Measurements from ENCODE around the gene CEP78.

The CEP78 gene

GRCh38 chr9:78210841-78211301 is 25.0 kb upstream of the CEP78 start:
- Histone ChIP-seq H3K9ac (ENCODE audit: low read depth, low read length, poor library complexity) (no peak overlapping the region), H2AFZ (ENCODE audit: low read length) (no peak overlapping the region), H2BK12ac (ENCODE audit: low read length) (no peak overlapping the region), H2AK5ac (ENCODE audit: low read depth, low read length) (no peak overlapping the region), H3K9me3 (replicated peaks in 1 of 2; ENCODE audit: control insufficient read depth in 2 of 2, insufficient read depth in 1 of 2, low read depth in 1 of 2, low read length in 2 of 2) (no peaks in the 10 kb centered on the region), H3K4ac (ENCODE audit: low read length) (no peak overlapping the region), H3K36me3 (replicated peaks in 1 of 2; ENCODE audit: control insufficient read depth in 2 of 2, insufficient read depth in 2 of 2, low read length in 2 of 2) (no peaks in the 10 kb centered on the region), H2BK5ac (ENCODE audit: low read length) (no peak overlapping the region), H3K4me3 (ENCODE audit: low read length in 2 of 2) (no peak overlapping the region), H3K79me1 (ENCODE audit: low read depth, low read length) (no peaks in the 10 kb centered on the region), H3K18ac (ENCODE audit: low read length) (no peak overlapping the region), H2BK15ac (ENCODE audit: low read length) (no peak overlapping the region), H4K91ac (ENCODE audit: low read depth, low read length, poor library complexity) (no peak overlapping the region), H3K4me1 (ENCODE audit: control insufficient read depth in 2 of 2, insufficient read depth in 1 of 2, low read depth in 1 of 2, low read length in 2 of 2) (peaks cover 0 to 3% of the 10 kb centered on the region in 2 donors), H4K8ac (ENCODE audit: low read depth, low read length) (no peak overlapping the region), H2BK120ac (ENCODE audit: low read depth, low read length) (no peak overlapping the region), H3K4me2 (ENCODE audit: insufficient read depth, low read length, poor library complexity, severe bottlenecking) (no peak overlapping the region), H3K23ac (ENCODE audit: low read depth, low read length, poor library complexity) (no peak overlapping the region), H3K14ac (ENCODE audit: low read length) (no peak overlapping the region), H3K27me3 (ENCODE audit: control insufficient read depth in 3 of 3, insufficient read depth in 3 of 3, low read depth in 1 of 3, low read length in 3 of 3) (no peaks in the 10 kb centered on the region), H3K27ac (replicated peaks; ENCODE audit: low read length) (no peak overlapping the region)
- no CpG with 5 or more reads among the region's 4 CpGs for WGBS, 2 donors (ENCODE audit: extremely low coverage in 2 of 2, insufficient read length in 2 of 2, insufficient replicate concordance in 1 of 2)
- no peak for DNase-seq (ENCODE audit: low spot score)

- Histone ChIP-seq H2BK120ac (ENCODE audit: low read depth, low read length) (no peak overlapping the region), H3K4me2 (ENCODE audit: insufficient read depth, low read length, poor library complexity, severe bottlenecking) (no peak overlapping the region), H4K91ac (ENCODE audit: low read depth, low read length, poor library complexity) (no peak overlapping the region), H2BK15ac (ENCODE audit: low read length) (no peak overlapping the region), H3K14ac (ENCODE audit: low read length) (no peak overlapping the region), H3K9ac (ENCODE audit: low read depth, low read length, poor library complexity) (no peak overlapping the region), H3K4ac (ENCODE audit: low read length) (no peak overlapping the region), H3K9me3 (replicated peaks in 1 of 2; ENCODE audit: control insufficient read depth in 2 of 2, insufficient read depth in 1 of 2, low read depth in 1 of 2, low read length in 2 of 2) (no peaks in the 10 kb centered on the region), H3K18ac (ENCODE audit: low read length) (no peak overlapping the region), H3K4me1 (ENCODE audit: control insufficient read depth in 2 of 2, insufficient read depth in 1 of 2, low read depth in 1 of 2, low read length in 2 of 2) (peaks cover 0 to 3% of the 10 kb centered on the region in 2 donors), H3K4me3 (ENCODE audit: low read length in 2 of 2) (no peak overlapping the region), H2AFZ (ENCODE audit: low read length) (no peak overlapping the region), H3K27me3 (ENCODE audit: control insufficient read depth in 3 of 3, insufficient read depth in 3 of 3, low read depth in 1 of 3, low read length in 3 of 3) (no peaks in the 10 kb centered on the region), H3K23ac (ENCODE audit: low read depth, low read length, poor library complexity) (no peak overlapping the region), H2BK12ac (ENCODE audit: low read length) (no peak overlapping the region), H4K8ac (ENCODE audit: low read depth, low read length) (no peak overlapping the region), H3K79me1 (ENCODE audit: low read depth, low read length) (no peaks in the 10 kb centered on the region), H2BK5ac (ENCODE audit: low read length) (no peak overlapping the region), H3K27ac (replicated peaks; ENCODE audit: low read length) (no peak overlapping the region), H3K36me3 (replicated peaks in 1 of 2; ENCODE audit: control insufficient read depth in 2 of 2, insufficient read depth in 2 of 2, low read length in 2 of 2) (no peaks in the 10 kb centered on the region), H2AK5ac (ENCODE audit: low read depth, low read length) (no peak overlapping the region)
- DNase-seq (ENCODE audit: low spot score): no peak
These were observed 23.0 kb upstream of the CEP78 start for GRCh38 chr9:78212868-78213267.

GRCh38 chr9:78213712-78214111 is 22.2 kb upstream of the CEP78 start:
- no peak overlapping the region for H4K8ac ChIP-seq (ENCODE audit: low read depth, low read length)
- H3K23ac ChIP-seq (ENCODE audit: low read depth, low read length, poor library complexity): no peak overlapping the region
- H2AK5ac ChIP-seq (ENCODE audit: low read depth, low read length): no peak overlapping the region
- H2BK12ac ChIP-seq (ENCODE audit: low read length): no peak overlapping the region
- H3K4me3 ChIP-seq (ENCODE audit: low read length in 2 of 2): no peak overlapping the region
- no peaks in the 10 kb centered on the region for H3K79me1 ChIP-seq (ENCODE audit: low read depth, low read length)
- no peak overlapping the region for H3K4ac ChIP-seq (ENCODE audit: low read length)
- no peak overlapping the region for H2BK15ac ChIP-seq (ENCODE audit: low read length)
- H3K27me3 ChIP-seq (ENCODE audit: control insufficient read depth in 3 of 3, insufficient read depth in 3 of 3, low read depth in 1 of 3, low read length in 3 of 3): no peaks in the 10 kb centered on the region
- peaks cover 0 to 3% of the 10 kb centered on the region in 2 donors for H3K4me1 ChIP-seq (ENCODE audit: control insufficient read depth in 2 of 2, insufficient read depth in 1 of 2, low read depth in 1 of 2, low read length in 2 of 2)
- H2BK120ac ChIP-seq (ENCODE audit: low read depth, low read length): no peak overlapping the region
- no peak overlapping the region for H2BK5ac ChIP-seq (ENCODE audit: low read length)
- no CpG with 5 or more reads among the region's 4 CpGs for WGBS, 2 donors (ENCODE audit: extremely low coverage in 2 of 2, insufficient read length in 2 of 2, insufficient replicate concordance in 1 of 2)
- no peak overlapping the region for H3K14ac ChIP-seq (ENCODE audit: low read length)
- peak overlapping the region; percentile 80 for H2AFZ ChIP-seq (ENCODE audit: low read length)
- no peak overlapping the region for H3K18ac ChIP-seq (ENCODE audit: low read length)
- no peak for DNase-seq (ENCODE audit: low spot score)
- H3K4me2 ChIP-seq (ENCODE audit: insufficient read depth, low read length, poor library complexity, severe bottlenecking): no peak overlapping the region
- H3K27ac ChIP-seq (replicated peaks; ENCODE audit: low read length): no peak overlapping the region
- H3K9ac ChIP-seq (ENCODE audit: low read depth, low read length, poor library complexity): no peak overlapping the region
- H3K9me3 ChIP-seq (replicated peaks in 1 of 2; ENCODE audit: control insufficient read depth in 2 of 2, insufficient read depth in 1 of 2, low read depth in 1 of 2, low read length in 2 of 2): no peaks in the 10 kb centered on the region
- no peak overlapping the region for H4K91ac ChIP-seq (ENCODE audit: low read depth, low read length, poor library complexity)
- H3K36me3 ChIP-seq (replicated peaks in 1 of 2; ENCODE audit: control insufficient read depth in 2 of 2, insufficient read depth in 2 of 2, low read length in 2 of 2): no peaks in the 10 kb centered on the region

- Histone ChIP-seq H2AK5ac (ENCODE audit: low read depth, low read length) (no peak overlapping the region), H2BK5ac (ENCODE audit: low read length) (no peak overlapping the region), H4K8ac (ENCODE audit: low read depth, low read length) (no peak overlapping the region)
These were observed 21.4 kb upstream of the CEP78 start for GRCh38 chr9:78214492-78214891.

More at GRCh38 chr9:78214492-78214891, 21.4 kb upstream of the CEP78 start:
- no peaks in the 10 kb centered on the region for H3K27me3 ChIP-seq (ENCODE audit: control insufficient read depth in 3 of 3, insufficient read depth in 3 of 3, low read depth in 1 of 3, low read length in 3 of 3)
- no peaks in the 10 kb centered on the region for H3K36me3 ChIP-seq (replicated peaks in 1 of 2; ENCODE audit: control insufficient read depth in 2 of 2, insufficient read depth in 2 of 2, low read length in 2 of 2)
- no peak overlapping the region for H3K4me2 ChIP-seq (ENCODE audit: insufficient read depth, low read length, poor library complexity, severe bottlenecking)
- H3K27ac ChIP-seq (replicated peaks; ENCODE audit: low read length): no peak overlapping the region
- H3K79me1 ChIP-seq (ENCODE audit: low read depth, low read length): no peaks in the 10 kb centered on the region
- no peak for DNase-seq (ENCODE audit: low spot score)
- no peak overlapping the region for H4K91ac ChIP-seq (ENCODE audit: low read depth, low read length, poor library complexity)
- no peaks in the 10 kb centered on the region for H3K9me3 ChIP-seq (replicated peaks in 1 of 2; ENCODE audit: control insufficient read depth in 2 of 2, insufficient read depth in 1 of 2, low read depth in 1 of 2, low read length in 2 of 2)
- no peak overlapping the region for H3K18ac ChIP-seq (ENCODE audit: low read length)
- H2AFZ ChIP-seq (ENCODE audit: low read length): no peak overlapping the region
- no peak overlapping the region for H3K9ac ChIP-seq (ENCODE audit: low read depth, low read length, poor library complexity)
- H3K4me3 ChIP-seq (ENCODE audit: low read length in 2 of 2): no peak overlapping the region
- H2BK15ac ChIP-seq (ENCODE audit: low read length): no peak overlapping the region
- no peak overlapping the region for H2BK120ac ChIP-seq (ENCODE audit: low read depth, low read length)
- H3K4me1 ChIP-seq (ENCODE audit: control insufficient read depth in 2 of 2, insufficient read depth in 1 of 2, low read depth in 1 of 2, low read length in 2 of 2): peaks cover 0 to 3% of the 10 kb centered on the region in 2 donors
- no peak overlapping the region for H3K23ac ChIP-seq (ENCODE audit: low read depth, low read length, poor library complexity)
- no CpG with 5 or more reads among the region's 1 CpG for WGBS, 2 donors (ENCODE audit: extremely low coverage in 2 of 2, insufficient read length in 2 of 2, insufficient replicate concordance in 1 of 2)
- no peak overlapping the region for H3K4ac ChIP-seq (ENCODE audit: low read length)
- no peak overlapping the region for H2BK12ac ChIP-seq (ENCODE audit: low read length)
- H3K14ac ChIP-seq (ENCODE audit: low read length): no peak overlapping the region
